ENCODE results near the gene BARX1. TPM values are rescaled to one million over a fixed set of nuclear protein-coding genes. Genes with fewer than 3 reads are reported as not detected.

Gene BARX1
- total and polyA plus RNA-seq, 9 of the 15 experiments (the other 6 are each of a cell fraction or from before 2014, with no cell fraction given): 0.11 to 0.14 TPM; not detected in 7

- CTCF ChIA-PET (ENCODE audit: low intra/inter-chr PET ratio): no interaction called here
- Histone ChIP-seq H4K20me1 (replicated peaks; ENCODE audit: control insufficient read depth, insufficient read depth, low read length) (0 out of 2 replicates have a peak, but pooled peaks cover 9% of the 10 kb centered on the region), H3K79me2 (ENCODE audit: control insufficient read depth, insufficient read depth, low read length) (no peaks in the 10 kb centered on the region), H3K9me3 (replicated peaks; ENCODE audit: control insufficient read depth, insufficient read depth, low read depth, low read length) (no peaks in the 10 kb centered on the region), H3K27ac (ENCODE audit: extremely low read depth, low read depth, low read length) (no peak overlapping the region), H3K4me2 (ENCODE audit: insufficient read depth, low read length) (no peak overlapping the region), H3K4me1 (replicated peaks in 1 of 2; ENCODE audit: control insufficient read depth in 2 of 2, insufficient read depth in 2 of 2, low read length in 2 of 2) (no peaks in the 10 kb centered on the region; a peak in 1 of 5 replicates), H3K9me1 (ENCODE audit: control insufficient read depth, insufficient read depth, low read length) (no peaks in the 10 kb centered on the region), H3K27me3 (ENCODE audit: control insufficient read depth in 2 of 2, insufficient read depth in 2 of 2, low read length in 2 of 2) (peaks cover 6 to 84% of the 10 kb centered on the region in 2 experiments; a peak in 4 of 5 replicates), H3K36me3 (ENCODE audit: control insufficient read depth, insufficient read depth, low read length) (no peaks in the 10 kb centered on the region), H2AFZ (ENCODE audit: low read depth, low read length) (no peak overlapping the region), H3K9ac (ENCODE audit: insufficient read depth in 1 of 2, low read depth in 2 of 2, low read length in 2 of 2) (no peak overlapping the region), H3K4me3 (no peak overlapping the region)
- TF ChIP-seq U2AF1 (optimal IDR thresholded peaks at IDR 0.05; ENCODE audit: low read depth, low read length) (no peak), FOXM1 (IDR thresholded peaks at IDR 0.05; ENCODE audit: low read depth) (no peak), FOXM1 (CRISPR knock-in tag; IDR thresholded peaks at IDR 0.05; ENCODE audit: low read depth) (no peak), ETV5 (CRISPR knock-in tag; IDR thresholded peaks at IDR 0.05; ENCODE audit: low read depth) (no peak), THAP7 (CRISPR knock-in tag; IDR thresholded peaks at IDR 0.05) (no peak), CREB1 (IDR thresholded peaks at IDR 0.05) (no peak), CREB1 (CRISPR knock-in tag; IDR thresholded peaks at IDR 0.05) (no peak), FOXP1 (CRISPR knock-in tag; IDR thresholded peaks at IDR 0.05) (no peak), ZHX1 (conservative IDR thresholded peaks at IDR 0.05; ENCODE audit: low read length) (no peak), MAZ (CRISPR knock-in tag; conservative IDR thresholded peaks at IDR 0.05 in 1 of 2, IDR thresholded peaks at IDR 0.05 in 1 of 2) (no peak), RBM34 (IDR thresholded peaks at IDR 0.05; ENCODE audit: borderline replicate concordance, insufficient read depth, low read length) (no peak), ZNF174 (CRISPR knock-in tag; IDR thresholded peaks at IDR 0.05) (no peak), CSDE1 (IDR thresholded peaks at IDR 0.05) (no peak), CCAR2 (IDR thresholded peaks at IDR 0.05; ENCODE audit: low read depth, low read length) (no peak), NONO (IDR thresholded peaks at IDR 0.05; ENCODE audit: low read depth in 2 of 2, low read length in 1 of 2) (no peak)
- in situ Hi-C loops (cut with MboI): no loop called here
- intact Hi-C loops (cut with micrococcal nuclease): no loop called here
- no TSS peak for BruUV-seq (replicated peaks)
- ATAC-seq: no peak
- WGBS (ENCODE audit: insufficient coverage, low coverage, missing lambda C conversion rate): 29% methylated on average over 16 of the region's 21 CpGs
- POLR2A ChIA-PET: no interaction called here
- no peak for DNase-seq (ENCODE audit: extremely low read depth in 1 of 4, low spot score in 3 of 4)
- no peak for FAIRE-seq
These were observed 34.9 kb downstream of the BARX1 start for GRCh38 chr9:93920131-93920800.
